ENCODE data around the gene TANGO6. TPM values are rescaled to one million over a fixed set of nuclear protein-coding genes. Genes with fewer than 3 reads are reported as not detected.
"Not testable (repeated sequence)": the region's sequence is repeated elsewhere in the genome, so short reads cannot be mapped to it uniquely, and the experiment has no call there.

Gene TANGO6
- total RNA-seq, 1 donor from 2014 or later = 10.9 TPM

DNA sequence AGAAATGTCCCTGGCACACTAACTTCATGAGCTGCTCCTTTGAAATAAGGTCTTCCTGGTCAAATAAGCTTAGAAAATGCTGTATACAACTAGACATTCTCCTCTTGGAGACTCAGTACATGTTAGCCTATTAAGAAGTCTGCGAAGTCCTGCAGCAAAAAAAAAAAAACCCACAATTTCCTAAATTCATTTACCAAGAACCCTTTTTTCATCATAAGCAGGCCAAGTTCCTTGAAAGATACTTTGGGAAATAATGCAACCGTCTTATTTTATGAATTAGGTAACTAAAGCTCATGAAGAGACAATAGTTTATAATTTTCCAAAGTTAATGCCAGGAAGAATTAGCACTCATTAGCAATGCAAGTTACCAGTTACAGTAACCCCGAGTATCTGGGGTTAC lies 213.1 kb downstream of the TANGO6 start:
- Histone ChIP-seq H3K4me3 (ENCODE audit: low read depth, low read length) (no peak overlapping the region), H3K36me3 (ENCODE audit: control insufficient read depth, insufficient read depth, low read length) (no peaks in the 10 kb centered on the region), H3K27me3 (ENCODE audit: control insufficient read depth, insufficient read depth, low read length) (no peaks in the 10 kb centered on the region)
- no peak for TF ChIP-seq CTCF (IDR thresholded peaks at IDR 0.05; ENCODE audit: insufficient read depth, low read length, poor library complexity, severe bottlenecking)
- DNase-seq (ENCODE audit: low read depth) = no peak

GRCh38 chr16:69057400-69058378 lies 214.4 kb downstream of the TANGO6 start:
- Histone ChIP-seq H3K36me3 (ENCODE audit: control insufficient read depth, insufficient read depth, low read length) (no peaks in the 10 kb centered on the region), H3K27me3 (ENCODE audit: control insufficient read depth, insufficient read depth, low read length) (no peaks in the 10 kb centered on the region), H3K4me3 (ENCODE audit: low read depth, low read length) (no peak overlapping the region)
- no peak for DNase-seq (ENCODE audit: low read depth)
- no peak for TF ChIP-seq CTCF (IDR thresholded peaks at IDR 0.05; ENCODE audit: insufficient read depth, low read length, poor library complexity, severe bottlenecking)

GRCh38 chr16:69063491-69063890 lies 220.2 kb downstream of the TANGO6 start:
- H3K27me3 ChIP-seq (ENCODE audit: control insufficient read depth, insufficient read depth, low read length); H3K4me3 ChIP-seq (ENCODE audit: low read depth, low read length); DNase-seq (ENCODE audit: low read depth); H3K36me3 ChIP-seq (ENCODE audit: control insufficient read depth, insufficient read depth, low read length): not testable (repeated sequence)

DNA sequence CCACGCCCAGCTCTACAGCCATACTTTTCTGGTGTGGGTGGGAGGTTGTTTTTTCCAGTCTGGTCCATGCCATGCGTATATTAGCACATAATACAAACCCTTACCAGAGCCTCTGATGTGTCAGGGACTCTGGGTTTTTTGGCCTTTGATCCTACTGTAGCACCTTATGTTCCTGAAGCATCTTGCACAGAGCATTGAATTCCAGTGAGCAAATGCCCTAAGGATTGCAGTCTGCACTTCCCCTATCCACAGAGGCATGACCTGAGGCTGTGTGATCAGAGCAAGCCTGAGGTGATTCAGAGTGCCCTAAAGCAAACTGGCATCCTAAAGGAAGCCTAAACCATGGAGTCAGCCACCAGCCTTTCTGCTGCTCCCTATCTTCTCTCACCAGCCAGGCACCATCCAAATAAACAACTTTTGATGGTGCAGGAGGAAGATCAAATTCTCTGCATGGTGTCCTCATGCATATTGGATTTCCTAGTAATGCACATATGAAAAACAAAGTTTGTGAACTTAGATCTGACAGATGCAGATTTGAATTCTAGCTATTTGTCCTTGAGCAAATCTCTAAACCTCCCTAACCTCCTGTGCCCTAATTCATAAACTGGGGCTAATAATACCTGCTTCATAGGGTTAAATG lies 220.9 kb downstream of the TANGO6 start:
- DNase-seq (ENCODE audit: low read depth) = no peak
- no peak overlapping the region for H3K4me3 ChIP-seq (ENCODE audit: low read depth, low read length)
- H3K36me3 ChIP-seq (ENCODE audit: control insufficient read depth, insufficient read depth, low read length) = no peaks in the 10 kb centered on the region
- no peaks in the 10 kb centered on the region for H3K27me3 ChIP-seq (ENCODE audit: control insufficient read depth, insufficient read depth, low read length)
- TF ChIP-seq CTCF (IDR thresholded peaks at IDR 0.05; ENCODE audit: insufficient read depth, low read length, poor library complexity, severe bottlenecking) = no peak

GRCh38 chr16:69064764-69065313 lies 221.5 kb downstream of the TANGO6 start:
- Histone ChIP-seq H3K4me3 (ENCODE audit: low read depth, low read length) (no peak overlapping the region), H3K36me3 (ENCODE audit: control insufficient read depth, insufficient read depth, low read length) (no peaks in the 10 kb centered on the region), H3K27me3 (ENCODE audit: control insufficient read depth, insufficient read depth, low read length) (no peaks in the 10 kb centered on the region)
- no peak for DNase-seq (ENCODE audit: low read depth)
- no peak for TF ChIP-seq CTCF (IDR thresholded peaks at IDR 0.05; ENCODE audit: insufficient read depth, low read length, poor library complexity, severe bottlenecking)

DNA sequence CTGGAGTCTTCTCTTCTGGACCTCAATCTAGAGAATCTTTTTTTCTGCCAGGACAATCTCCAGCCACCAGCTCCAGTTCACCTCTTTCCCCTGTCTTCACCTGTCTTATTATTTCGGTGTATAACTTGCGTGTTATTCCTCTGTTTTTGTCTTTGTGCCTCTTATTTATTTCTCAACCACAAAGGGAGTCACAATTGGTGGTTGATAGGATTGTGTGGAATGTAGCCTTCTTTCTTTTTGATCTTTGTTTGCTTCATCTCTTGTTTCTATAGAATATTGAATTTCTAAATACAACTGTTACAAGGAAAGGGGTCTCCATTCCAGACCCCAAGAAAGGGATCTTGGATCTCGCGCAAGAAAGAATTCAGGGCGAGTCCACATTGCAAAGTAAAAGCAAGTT lies 226.2 kb downstream of the TANGO6 start:
- TF ChIP-seq CTCF (IDR thresholded peaks at IDR 0.05; ENCODE audit: insufficient read depth, low read length, poor library complexity, severe bottlenecking) = no peak
- Histone ChIP-seq H3K4me3 (ENCODE audit: low read depth, low read length) (no peak overlapping the region), H3K27me3 (ENCODE audit: control insufficient read depth, insufficient read depth, low read length) (no peaks in the 10 kb centered on the region), H3K36me3 (ENCODE audit: control insufficient read depth, insufficient read depth, low read length) (no peaks in the 10 kb centered on the region)
- no peak for DNase-seq (ENCODE audit: low read depth)
